ENCODE data around the gene SAXO2. TPM values are rescaled to one million over a fixed set of nuclear protein-coding genes. Genes with fewer than 3 reads are reported as not detected.

SAXO2 gene
- total and polyA plus RNA-seq, 2 donors (not counting 3 experiments of a cell fraction or from before 2014, with no cell fraction given): 0.98 to 5.2 TPM

DNA sequence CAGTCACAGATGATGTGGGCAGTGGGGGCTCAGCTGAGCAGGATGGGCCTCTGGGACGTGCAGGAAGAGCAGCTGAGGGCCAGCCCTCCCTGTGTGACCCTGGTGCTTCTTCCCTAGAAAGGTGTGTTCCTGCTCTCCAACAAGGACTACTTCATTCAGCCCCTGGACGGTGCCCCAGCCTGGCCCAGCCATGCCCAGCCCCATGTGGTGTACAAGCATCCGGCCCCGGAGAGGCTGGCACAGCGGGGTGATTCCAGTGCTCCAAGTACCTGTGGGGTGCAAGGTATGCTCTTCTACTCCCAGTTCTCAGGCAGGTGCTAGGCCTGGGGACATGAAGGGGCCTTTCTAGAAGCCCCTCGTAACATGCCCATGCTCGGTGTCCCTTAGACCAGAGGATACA is 38.3 kb downstream of the SAXO2 start:
- ChIA-PET POLR2A (no interaction called here), CTCF (no interaction called here)
- DNase-seq (ENCODE audit: low read depth, low spot score): no peak
- Histone ChIP-seq H3K4me2 (ENCODE audit: insufficient read depth, low read length) (no peak overlapping the region), H3K4me3 (replicated peaks in 1 of 3; ENCODE audit: insufficient read depth in 1 of 3, low read depth in 1 of 3, low read length in 3 of 3) (no peak overlapping the region), H3K27me3 (ENCODE audit: control insufficient read depth in 2 of 2, insufficient read depth in 2 of 2, low read length in 2 of 2) (no peaks in the 10 kb centered on the region), H3K9me3 (replicated peaks; ENCODE audit: control insufficient read depth, insufficient read depth, low read length) (no peaks in the 10 kb centered on the region), H3K9ac (replicated peaks; ENCODE audit: extremely low read depth, insufficient read depth, low read length) (no peak overlapping the region), H3K36me3 (ENCODE audit: control insufficient read depth in 2 of 2, extremely low read depth in 1 of 2, insufficient read depth in 2 of 2, low read length in 2 of 2) (no peaks in the 10 kb centered on the region), H3K79me2 (ENCODE audit: control insufficient read depth, insufficient read depth, low read length) (no peaks in the 10 kb centered on the region), H2AFZ (ENCODE audit: low read depth, low read length) (no peak overlapping the region), H3K9me1 (replicated peaks; ENCODE audit: control insufficient read depth, extremely low read depth, insufficient read depth, low read length) (no peaks in the 10 kb centered on the region), H3K27ac (ENCODE audit: insufficient read depth, low read depth, low read length) (no peak overlapping the region), H3K4me1 (ENCODE audit: control insufficient read depth, extremely low read depth, insufficient read depth, low read length) (no peaks in the 10 kb centered on the region), H4K20me1 (replicated peaks; ENCODE audit: control insufficient read depth, extremely low read depth, insufficient read depth, low read length) (no peaks in the 10 kb centered on the region)
- TF ChIP-seq EZH2 (IDR thresholded peaks at IDR 0.05; ENCODE audit: borderline replicate concordance, low read depth, low read length, severe bottlenecking): no peak
- TF ChIP-seq POLR2AphosphoS5 (IDR thresholded peaks at IDR 0.05; ENCODE audit: insufficient read depth, low read depth, low read length): no peak
- TF ChIP-seq FOS (IDR thresholded peaks at IDR 0.05; ENCODE audit: borderline replicate concordance, insufficient read depth, low read length): no peak
- TF ChIP-seq, protein P1, sequence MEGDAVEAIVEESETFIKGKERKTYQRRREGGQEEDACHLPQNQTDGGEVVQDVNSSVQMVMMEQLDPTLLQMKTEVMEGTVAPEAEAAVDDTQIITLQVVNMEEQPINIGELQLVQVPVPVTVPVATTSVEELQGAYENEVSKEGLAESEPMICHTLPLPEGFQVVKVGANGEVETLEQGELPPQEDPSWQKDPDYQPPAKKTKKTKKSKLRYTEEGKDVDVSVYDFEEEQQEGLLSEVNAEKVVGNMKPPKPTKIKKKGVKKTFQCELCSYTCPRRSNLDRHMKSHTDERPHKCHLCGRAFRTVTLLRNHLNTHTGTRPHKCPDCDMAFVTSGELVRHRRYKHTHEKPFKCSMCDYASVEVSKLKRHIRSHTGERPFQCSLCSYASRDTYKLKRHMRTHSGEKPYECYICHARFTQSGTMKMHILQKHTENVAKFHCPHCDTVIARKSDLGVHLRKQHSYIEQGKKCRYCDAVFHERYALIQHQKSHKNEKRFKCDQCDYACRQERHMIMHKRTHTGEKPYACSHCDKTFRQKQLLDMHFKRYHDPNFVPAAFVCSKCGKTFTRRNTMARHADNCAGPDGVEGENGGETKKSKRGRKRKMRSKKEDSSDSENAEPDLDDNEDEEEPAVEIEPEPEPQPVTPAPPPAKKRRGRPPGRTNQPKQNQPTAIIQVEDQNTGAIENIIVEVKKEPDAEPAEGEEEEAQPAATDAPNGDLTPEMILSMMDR (IDR thresholded peaks at IDR 0.05; ENCODE audit: extremely low read depth in 1 of 2, insufficient read depth in 1 of 2, low read depth in 1 of 2, low read length in 2 of 2): no peak
- TF ChIP-seq, protein P2, sequence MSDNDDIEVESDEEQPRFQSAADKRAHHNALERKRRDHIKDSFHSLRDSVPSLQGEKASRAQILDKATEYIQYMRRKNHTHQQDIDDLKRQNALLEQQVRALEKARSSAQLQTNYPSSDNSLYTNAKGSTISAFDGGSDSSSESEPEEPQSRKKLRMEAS (IDR thresholded peaks at IDR 0.05; ENCODE audit: insufficient read depth, insufficient read length): no peak
- no peak for TF ChIP-seq POLR2A (IDR thresholded peaks at IDR 0.05; ENCODE audit: low read depth, low read length)
- TF ChIP-seq JUN (IDR thresholded peaks at IDR 0.05; ENCODE audit: borderline replicate concordance, insufficient read depth, insufficient read length, low read depth): no peak
- TF ChIP-seq GATA2 (IDR thresholded peaks at IDR 0.05; ENCODE audit: insufficient read depth, insufficient read length, low read depth, low read length): no peak
- TF ChIP-seq MYC (IDR thresholded peaks at IDR 0.05; ENCODE audit: low read depth, low read length): no peak
- dilution Hi-C loops (cut with MboI; ENCODE audit: extremely low pct_ligation_motif_present, low sequenced_read_pairs): no loop called here
- intact Hi-C loops (cut with micrococcal nuclease): no loop called here
- BruUV-seq (replicated peaks): no TSS peak
- no peak for FAIRE-seq
